ENCODE results near the gene METRN.

Gene METRN

GRCh38 chr16:714558-715476 lies at the start of gene METRN:
Gene METRN, plus strand, starts transcription at chr16:715118. Its CDS starts 172 bp downstream, at chr16:715290.
- peak; percentile 90 for DNase-seq (ENCODE audit: low read depth)

GRCh38 chr16:666572-666971 lies 48.3 kb upstream of the METRN start:
- no peak for DNase-seq (ENCODE audit: low read depth)

GRCh38 chr16:667113-667779 lies 47.7 kb upstream of the METRN start:
- DNase-seq (ENCODE audit: low read depth) = no peak

GRCh38 chr16:667780-668518 lies 47.0 kb upstream of the METRN start, which contains the start of gene RHOT2:
Gene RHOT2, plus strand, starts transcription at chr16:668132. Its CDS starts 68 bp downstream, at chr16:668200.
- DNase-seq (ENCODE audit: low read depth) = peak; percentile 91

- peak; percentile 39 for DNase-seq (ENCODE audit: low read depth)
These were observed 46.3 kb upstream of the METRN start for GRCh38 chr16:668519-669171.

- no peak for DNase-seq (ENCODE audit: low read depth)
These were observed 45.3 kb upstream of the METRN start for GRCh38 chr16:669666-670065.

GRCh38 chr16:670485-671352 lies 44.2 kb upstream of the METRN start:
- no peak for DNase-seq (ENCODE audit: low read depth)

GRCh38 chr16:671353-672131 lies 43.4 kb upstream of the METRN start:
- no peak for DNase-seq (ENCODE audit: low read depth)

GRCh38 chr16:672371-672770 lies 42.5 kb upstream of the METRN start:
- no peak for DNase-seq (ENCODE audit: low read depth)

- no peak for DNase-seq (ENCODE audit: low read depth)
These were observed 42.1 kb upstream of the METRN start for GRCh38 chr16:672851-673250.

- DNase-seq (ENCODE audit: low read depth) = no peak
These were observed 41.4 kb upstream of the METRN start for GRCh38 chr16:673399-673991.

- no peak for DNase-seq (ENCODE audit: low read depth)
These were observed 40.6 kb upstream of the METRN start for GRCh38 chr16:674214-674881.

GRCh38 chr16:674968-675883 lies 39.7 kb upstream of the METRN start, which contains the start of gene RHBDL1:
Gene RHBDL1, plus strand, starts transcription at chr16:675671. Its CDS starts 120 bp downstream, at chr16:675791.
- peak; percentile 65 for DNase-seq (ENCODE audit: low read depth)

- DNase-seq (ENCODE audit: low read depth) = no peak
These were observed 38.9 kb upstream of the METRN start for GRCh38 chr16:675884-676564.

GRCh38 chr16:676565-676902 lies 38.4 kb upstream of the METRN start:
- no peak for DNase-seq (ENCODE audit: low read depth)

GRCh38 chr16:676913-677312 lies 38.0 kb upstream of the METRN start:
- DNase-seq (ENCODE audit: low read depth) = no peak

Data from iris pigment epithelial cell (primary cell).